CD4-positive, alpha-beta memory T cell (primary cell): ENCODE measurements around the gene SCIMP. TPM values are rescaled to one million over a fixed set of nuclear protein-coding genes. Genes with fewer than 3 reads are reported as not detected.
"Not testable (repeated sequence)": the region's sequence is repeated elsewhere in the genome, so short reads cannot be mapped to it uniquely, and the experiment has no call there.

Experiments used
- CTCF ChIA-PET: fragments of 350-600 bp; sonication (Branson Sonifier 250); formaldehyde crosslinking; loops from one replicate; lab custom pipeline; 2021; ENCODE audit warnings: inconsistent platforms; ENCODE audit not compliant: partially characterized antibody; lab: Charles Lee
- POLR2A ChIA-PET: fragments of 350-600 bp; sonication (Branson Sonifier 250); formaldehyde crosslinking; loops from one replicate; lab custom pipeline; 2021; ENCODE audit not compliant: partially characterized antibody; lab: Charles Lee
- DNase-seq, 5 donors: peaks; one replicate each; pipeline versions ENCODE4 v3.0.0 to v3.0.0-alpha.2; 2020 to 2022; ENCODE audit warnings: mixed read lengths in 1 of 5
- H3K27ac ChIP-seq: one replicate; pipeline ENCODE4 v1.7.0; 2013; ENCODE audit warnings: low read depth, low read length
- H3K27me3 ChIP-seq: 2 replicates; pipeline ENCODE4 v1.7.0; 2013; ENCODE audit warnings: mild to moderate bottlenecking, low read length, moderate library complexity; ENCODE audit not compliant: insufficient read depth
- H3K36me3 ChIP-seq: 2 replicates; pipeline ENCODE4 v1.7.0; 2013; ENCODE audit warnings: mild to moderate bottlenecking, low read length, moderate library complexity; ENCODE audit not compliant: insufficient read depth
- H3K4me1 ChIP-seq: 2 replicates; pipeline ENCODE4 v1.7.0; 2013; ENCODE audit warnings: mild to moderate bottlenecking, low read length, moderate library complexity; ENCODE audit not compliant: insufficient read depth
- H3K4me3 ChIP-seq, 2 donors: one replicate each; pipeline ENCODE4 v1.7.0; 2013; ENCODE audit warnings: low read length in 2 of 2, mild to moderate bottlenecking in 1 of 2
- H3K9me3 ChIP-seq, 2 donors: one replicate each; pipeline ENCODE4 v1.7.0; 2013; ENCODE audit warnings: low read length in 2 of 2, control low read depth in 1 of 2; ENCODE audit not compliant: control insufficient read depth in 1 of 2
- H3K27ac Mint-ChIP-seq, 7 donors: one replicate each; pipeline ENCODE4 v1.8.0; 2020 to 2021; ENCODE audit warnings: mixed read lengths in 7 of 7, mild to moderate bottlenecking in 6 of 7, inconsistent platforms in 3 of 7, moderate library complexity in 3 of 7
- H3K27me3 Mint-ChIP-seq, 2 donors: one replicate each; pipeline ENCODE4 v1.8.0; 2020 to 2021; ENCODE audit warnings: mixed read lengths in 2 of 2
- H3K36me3 Mint-ChIP-seq, 2 donors: one replicate each; pipeline ENCODE4 v1.8.0; 2020 to 2021; ENCODE audit warnings: mixed read lengths in 2 of 2, inconsistent platforms in 1 of 2, mild to moderate bottlenecking in 1 of 2
- H3K4me1 Mint-ChIP-seq, 4 donors: one replicate each; pipeline ENCODE4 v1.8.0; 2020 to 2021; ENCODE audit warnings: mixed read lengths in 4 of 4, mild to moderate bottlenecking in 1 of 4
- H3K4me3 Mint-ChIP-seq, 8 donors: one replicate each; pipeline ENCODE4 v1.8.0; 2020 to 2021; ENCODE audit warnings: mixed read lengths in 8 of 8, mild to moderate bottlenecking in 7 of 8, moderate library complexity in 6 of 8, inconsistent platforms in 3 of 8
- H3K9me3 Mint-ChIP-seq, 8 donors: one replicate each; pipeline ENCODE4 v1.8.0; 2020 to 2021; ENCODE audit warnings: mixed read lengths in 8 of 8, mild to moderate bottlenecking in 5 of 8, inconsistent platforms in 3 of 8, moderate library complexity in 1 of 8
- intact Hi-C: fragments of 100-400 bp; cut with micrococcal nuclease; formaldehyde crosslinking; loops from one replicate; pipeline ENCODE4 v1.15.1; 2023
- polyA plus RNA-seq, 2 donors: library from polyadenylated mRNA; unstranded; fragments of 300-500 nt; fragmentation: Illumina TruSeq; gene quantifications; one replicate each; pipeline ENCODE4 v1.2.3, GENCODE V29; 2021
- total RNA-seq, 2 experiments: library from RNA; stranded (reverse); gene quantifications; one replicate each; pipeline ENCODE4 v1.2.3, GENCODE V29; 2021

The SCIMP gene
- total and polyA plus RNA-seq, 4 experiments from 2014 or later: 0.08 to 1.5 (median 0.26) TPM

DNA sequence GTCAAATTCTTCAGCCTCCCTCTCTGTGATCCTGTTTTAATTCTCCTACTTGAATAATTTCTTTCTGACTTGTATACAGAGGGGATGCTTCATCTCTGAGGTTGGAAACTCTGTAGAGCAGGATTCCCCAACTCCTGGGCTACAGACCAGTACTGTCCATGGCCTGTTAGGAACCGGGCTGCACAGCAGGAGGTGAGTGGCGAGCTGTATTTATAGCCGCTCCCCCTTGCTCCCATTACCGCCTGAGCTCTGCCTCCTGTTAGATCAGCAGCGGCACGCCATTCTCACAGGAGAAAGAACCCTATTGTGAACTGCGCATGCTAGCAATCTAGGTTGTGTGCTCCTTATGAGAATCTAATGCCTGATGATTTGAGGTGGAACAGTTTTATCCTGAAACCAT, 59.6 kb downstream of the SCIMP start:
- Mint-ChIP-seq H3K9me3 (peaks cover 0 to 82% (median 57%) of the 10 kb centered on the region in 8 donors), H3K36me3 (peaks cover 20 to 26% of the 10 kb centered on the region in 2 donors)
- H3K27ac ChIP-seq, POLR2A ChIA-PET, DNase-seq, H3K4me3 ChIP-seq, H3K27me3 Mint-ChIP-seq, H3K4me1 ChIP-seq, CTCF ChIA-PET, intact Hi-C loops, H3K4me1 Mint-ChIP-seq, H3K27me3 ChIP-seq, H3K4me3 Mint-ChIP-seq, H3K36me3 ChIP-seq, H3K27ac Mint-ChIP-seq: not testable (repeated sequence)
- H3K9me3 ChIP-seq: peaks cover 3 to 20% of the 10 kb centered on the region in 2 donors

DNA sequence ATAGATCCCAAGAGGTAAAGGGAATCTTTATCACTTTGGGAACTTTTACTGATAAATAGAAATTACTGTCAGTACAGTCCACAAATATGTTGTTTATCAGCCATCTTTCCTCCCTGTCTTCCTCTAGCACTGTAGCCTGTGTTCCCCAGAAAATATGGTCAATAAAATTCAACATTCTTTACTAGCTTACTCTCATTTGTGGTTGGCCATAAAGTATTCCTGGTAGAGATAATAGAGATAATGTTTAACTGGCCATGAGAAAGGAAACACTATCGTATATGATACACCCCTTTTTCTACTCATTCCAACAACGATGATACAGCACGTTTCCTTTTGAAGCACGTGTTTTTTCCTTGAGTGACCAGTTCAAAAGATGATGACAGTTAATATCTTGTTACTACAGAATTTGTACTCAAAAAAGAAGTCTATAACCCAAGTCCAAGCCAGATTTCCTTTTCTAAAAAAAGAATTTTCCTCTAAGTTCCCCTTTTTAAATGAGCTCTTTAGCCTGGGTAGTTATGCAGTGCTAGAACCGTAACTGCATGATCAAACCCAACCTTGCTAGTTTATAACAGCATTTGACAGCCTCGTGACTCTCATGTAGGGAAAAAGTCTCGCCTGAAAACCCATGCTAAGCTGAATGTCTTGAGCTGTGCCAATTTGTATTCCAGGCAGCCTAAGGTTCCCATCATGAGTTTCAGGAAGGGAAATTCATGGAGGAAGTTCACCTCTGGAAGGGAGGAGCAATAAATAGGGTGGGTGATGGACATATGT, 68.7 kb downstream of the SCIMP start:
- H3K27ac Mint-ChIP-seq, H3K4me1 Mint-ChIP-seq, POLR2A ChIA-PET, H3K27ac ChIP-seq, H3K9me3 Mint-ChIP-seq, H3K4me1 ChIP-seq, H3K36me3 ChIP-seq, H3K27me3 Mint-ChIP-seq, H3K9me3 ChIP-seq, H3K4me3 Mint-ChIP-seq, H3K4me3 ChIP-seq, CTCF ChIA-PET, H3K27me3 ChIP-seq, H3K36me3 Mint-ChIP-seq, intact Hi-C loops, DNase-seq: not testable (repeated sequence)

DNA sequence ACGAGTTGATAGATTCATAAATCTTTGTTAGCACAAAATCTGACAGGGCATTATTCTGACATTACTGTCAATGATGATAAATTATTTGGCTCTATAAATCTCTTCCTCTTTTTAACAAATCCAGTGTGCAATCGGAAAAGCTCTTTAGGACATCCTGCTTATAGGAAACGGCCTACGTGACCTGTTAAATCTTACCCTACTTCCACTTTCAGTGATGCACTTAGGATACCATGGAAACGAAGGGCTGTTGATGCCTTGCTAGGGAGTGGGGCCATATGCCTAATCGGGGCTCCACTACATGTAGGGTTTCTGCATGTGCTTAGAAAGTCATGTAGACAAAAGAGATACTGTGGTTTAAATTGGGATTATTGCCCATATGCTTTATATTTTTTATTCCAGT, 70.2 kb downstream of the SCIMP start:
- Mint-ChIP-seq H3K4me3 (no peak overlapping the region), H3K4me1 (no peaks in the 10 kb centered on the region), H3K27ac (no peak overlapping the region), H3K27me3 (peaks cover 5 to 7% of the 10 kb centered on the region in 2 donors), H3K36me3 (peaks cover 0 to 4% of the 10 kb centered on the region in 2 donors), H3K9me3 (no peaks in the 10 kb centered on the region)
- intact Hi-C loops: no loop called here
- Histone ChIP-seq H3K36me3 (no peaks in the 10 kb centered on the region), H3K27ac (no peak overlapping the region), H3K27me3 (no peaks in the 10 kb centered on the region), H3K4me3 (no peak overlapping the region), H3K9me3 (no peaks in the 10 kb centered on the region), H3K4me1 (no peaks in the 10 kb centered on the region)
- DNase-seq: no peak
- POLR2A ChIA-PET: no interaction called here
- CTCF ChIA-PET: no interaction called here

DNA sequence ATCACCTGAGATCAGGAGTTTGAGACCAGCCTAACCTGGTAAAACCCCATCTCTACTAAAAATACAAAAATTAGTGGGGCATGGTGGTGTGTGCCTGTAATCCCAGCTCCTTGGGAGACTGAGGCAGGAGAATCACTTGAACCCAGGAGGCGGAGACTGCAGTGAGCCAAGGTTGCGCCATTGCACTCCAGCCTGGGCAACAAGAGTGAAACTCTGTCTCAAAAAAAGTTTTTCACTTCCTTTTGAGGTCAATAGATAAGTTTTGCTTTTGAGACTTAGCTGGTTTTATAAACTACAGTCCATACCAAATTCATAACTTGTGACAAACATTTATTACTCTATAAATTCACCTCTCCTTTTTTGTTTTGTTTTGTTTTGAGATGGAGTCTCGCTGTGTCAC, 72.9 kb downstream of the SCIMP start:
- CTCF ChIA-PET, H3K4me1 ChIP-seq, DNase-seq, H3K4me3 Mint-ChIP-seq, H3K27me3 ChIP-seq, H3K36me3 ChIP-seq, H3K27ac Mint-ChIP-seq, intact Hi-C loops, H3K9me3 Mint-ChIP-seq, H3K4me3 ChIP-seq, H3K9me3 ChIP-seq, H3K36me3 Mint-ChIP-seq, H3K4me1 Mint-ChIP-seq, POLR2A ChIA-PET, H3K27ac ChIP-seq: not testable (repeated sequence)
- H3K27me3 Mint-ChIP-seq: peaks cover 15 to 19% of the 10 kb centered on the region in 2 donors

DNA sequence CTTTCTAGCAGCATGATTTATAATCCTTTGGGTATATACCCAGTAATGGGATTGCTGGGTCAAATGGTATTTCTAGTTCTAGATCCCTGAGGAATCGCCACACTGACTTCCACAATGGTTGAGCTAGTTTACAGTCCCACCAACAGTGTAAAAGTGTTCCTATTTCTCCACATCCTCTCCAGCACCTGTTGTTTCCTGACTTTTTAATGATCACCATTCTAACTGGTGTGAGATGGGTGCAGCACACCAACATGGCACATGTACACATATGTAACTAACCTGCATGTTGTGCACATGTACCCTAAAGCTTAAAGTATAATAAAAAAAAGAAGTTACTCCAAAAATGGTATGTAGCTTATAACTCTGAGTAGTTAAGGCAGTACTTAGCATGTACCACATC, 74.0 kb downstream of the SCIMP start:
- H3K27me3 Mint-ChIP-seq: peaks cover 13 to 18% of the 10 kb centered on the region in 2 donors
- H3K4me1 ChIP-seq, intact Hi-C loops: not testable (repeated sequence)

More for the DNA sequence above, 74.0 kb downstream of the SCIMP start:
- H3K9me3 Mint-ChIP-seq, H3K27ac ChIP-seq, POLR2A ChIA-PET, H3K27me3 ChIP-seq, H3K4me1 Mint-ChIP-seq, H3K9me3 ChIP-seq, H3K36me3 ChIP-seq, H3K4me3 Mint-ChIP-seq, CTCF ChIA-PET, DNase-seq, H3K27ac Mint-ChIP-seq, H3K36me3 Mint-ChIP-seq, H3K4me3 ChIP-seq: not testable (repeated sequence)

Other genes with a start within 250 kb of the SCIMP start
- gene CAMTA2, start 247.2 kb downstream of the SCIMP start, total RNA-seq: 10 to 100 TPM; 63.0 to 84.8 TPM
- 10 to 100 TPM in 1 of 2 donors, 1 to 10 TPM in 1; 4.6 to 25.4 TPM for gene CAMTA2, start 247.2 kb downstream of the SCIMP start, polyA plus RNA-seq
- gene INCA1, start 237.3 kb downstream of the SCIMP start, total RNA-seq: under 1 TPM; 0.36 to 0.67 TPM
- under 1 TPM; 0.26 to 0.71 TPM for gene INCA1, start 237.3 kb downstream of the SCIMP start, polyA plus RNA-seq
- gene KIF1C, start 236.9 kb downstream of the SCIMP start, total RNA-seq: 10 to 100 TPM; 29.8 to 36.9 TPM
- gene KIF1C, start 236.9 kb downstream of the SCIMP start, polyA plus RNA-seq: 10 to 100 TPM in 1 of 2 donors, 1 to 10 TPM in 1; 1.8 to 10.8 TPM
- gene SLC52A1, start 199.4 kb downstream of the SCIMP start, total RNA-seq: under 1 TPM; 0.53 to 0.58 TPM
- under 1 TPM; 0.20 to 0.29 TPM for gene SLC52A1, start 199.4 kb downstream of the SCIMP start, polyA plus RNA-seq
- 10 to 100 TPM; 12.0 to 13.0 TPM for gene ZFP3, start 156.4 kb downstream of the SCIMP start, total RNA-seq
- 1 to 10 TPM in 1 of 2 donors, under 1 TPM in 1; 0.52 to 1.3 TPM for gene ZFP3, start 156.4 kb downstream of the SCIMP start, polyA plus RNA-seq
- gene ZNF232, start 123.0 kb downstream of the SCIMP start, total RNA-seq: 10 to 100 TPM; 18.7 to 19.7 TPM
- gene ZNF232, start 123.0 kb downstream of the SCIMP start, polyA plus RNA-seq: 1 to 10 TPM; 2.8 to 9.8 TPM
- under 1 TPM in 1 of 2 experiments, not detected in 1; 0.14 TPM for gene USP6, start 118.8 kb downstream of the SCIMP start, total RNA-seq
- gene USP6, start 118.8 kb downstream of the SCIMP start, polyA plus RNA-seq: under 1 TPM; 0.02 TPM
- gene ZNF594, start 43.0 kb downstream of the SCIMP start, total RNA-seq: 10 to 100 TPM; 28.9 to 30.7 TPM
- gene ZNF594, start 43.0 kb downstream of the SCIMP start, polyA plus RNA-seq: 1 to 10 TPM in 1 of 2 donors, under 1 TPM in 1; 0.57 to 2.6 TPM
- gene RABEP1, start 47.4 kb upstream of the SCIMP start, total RNA-seq: 10 to 100 TPM; 53.9 to 54.2 TPM
- 10 to 100 TPM; 13.9 to 33.1 TPM for gene RABEP1, start 47.4 kb upstream of the SCIMP start, polyA plus RNA-seq
- gene NUP88, start 184.8 kb upstream of the SCIMP start, total RNA-seq: 10 to 100 TPM; 91.0 to 92.5 TPM
- 100 to 1,000 TPM; 110 to 142 TPM for gene NUP88, start 184.8 kb upstream of the SCIMP start, polyA plus RNA-seq
- 10 to 100 TPM; 84.1 to 84.9 TPM for gene RPAIN, start 185.3 kb upstream of the SCIMP start, total RNA-seq
- 10 to 100 TPM; 32.2 to 37.4 TPM for gene RPAIN, start 185.3 kb upstream of the SCIMP start, polyA plus RNA-seq
- gene C1QBP, start 204.3 kb upstream of the SCIMP start, total RNA-seq: 10 to 100 TPM; 73.1 to 78.9 TPM
- 100 to 1,000 TPM; 248 to 411 TPM for gene C1QBP, start 204.3 kb upstream of the SCIMP start, polyA plus RNA-seq
- 10 to 100 TPM; 10.5 to 11.5 TPM for gene DHX33, start 234.1 kb upstream of the SCIMP start, total RNA-seq
- gene DHX33, start 234.1 kb upstream of the SCIMP start, polyA plus RNA-seq: under 1 TPM; 0.59 to 0.70 TPM